WERI-Rb-1 (cell line): Measurements from ENCODE around the gene RALB.

Experiments used
- DNase-seq: peaks from one replicate; pipeline ENCODE4 v3.0.0-alpha.2; 2020
- H3K27ac ChIP-seq: fragments of 250-450 bp; sonication (Bioruptor Pico); 2 replicates; pipeline ENCODE4 v1.5.1; 2020; ENCODE audit warnings: mild to moderate bottlenecking, moderate library complexity
- H3K27me3 ChIP-seq: fragments of 250-450 bp; sonication (Bioruptor Pico); 2 replicates; pipeline ENCODE4 v1.5.1; 2021; ENCODE audit warnings: mild to moderate bottlenecking, low read depth, moderate library complexity; ENCODE audit not compliant: insufficient read depth, severe bottlenecking
- H3K36me3 ChIP-seq: fragments of 250-450 bp; sonication (Bioruptor Pico); 2 replicates; pipeline ENCODE4 v1.5.1; 2020; ENCODE audit warnings: mild to moderate bottlenecking, moderate library complexity
- H3K4me3 ChIP-seq: 2 replicates; pipeline ENCODE4 v1.5.1; 2011; ENCODE audit warnings: low read depth, mild to moderate bottlenecking, control low read depth, low read length
- H3K9me3 ChIP-seq: fragments of 250-450 bp; sonication (Bioruptor Pico); 2 replicates; pipeline ENCODE4 v1.5.1; 2021; ENCODE audit warnings: mild to moderate bottlenecking, moderate library complexity; ENCODE audit not compliant: severe bottlenecking
- CTCF ChIP-seq: IDR thresholded peaks from 2 replicates; pipeline ENCODE4 v1.5.1; 2011; ENCODE audit warnings: low read depth, mild to moderate bottlenecking, control low read depth, inconsistent platforms, low read length

RALB gene

GRCh38 chr2:120206022-120206581 is 46.5 kb upstream of the RALB start:
- H3K4me3 ChIP-seq: no peak overlapping the region
- H3K27me3 ChIP-seq: no peaks in the 10 kb centered on the region
- H3K36me3 ChIP-seq: no peaks in the 10 kb centered on the region
- peak; percentile 59 for DNase-seq
- no peak overlapping the region for H3K27ac ChIP-seq
- TF ChIP-seq CTCF: peak; percentile 95
- no peaks in the 10 kb centered on the region for H3K9me3 ChIP-seq

GRCh38 chr2:120208381-120209353 is 44.0 kb upstream of the RALB start:
- Histone ChIP-seq H3K9me3 (no peaks in the 10 kb centered on the region), H3K27me3 (no peaks in the 10 kb centered on the region), H3K36me3 (no peaks in the 10 kb centered on the region), H3K27ac (no peak overlapping the region), H3K4me3 (no peak overlapping the region)
- no peak for DNase-seq
- no peak for TF ChIP-seq CTCF

- TF ChIP-seq CTCF: no peak
- H3K27ac ChIP-seq: no peak overlapping the region
- no peaks in the 10 kb centered on the region for H3K9me3 ChIP-seq
- H3K27me3 ChIP-seq: no peaks in the 10 kb centered on the region
- H3K4me3 ChIP-seq: no peak overlapping the region
- no peak for DNase-seq
- no peaks in the 10 kb centered on the region for H3K36me3 ChIP-seq
Measured at GRCh38 chr2:120209427-120210269, 43.0 kb upstream of the RALB start.

- Histone ChIP-seq H3K27me3 (no peaks in the 10 kb centered on the region), H3K27ac (no peak overlapping the region), H3K4me3 (no peak overlapping the region), H3K9me3 (no peaks in the 10 kb centered on the region), H3K36me3 (no peaks in the 10 kb centered on the region)
- DNase-seq: no peak
- no peak for TF ChIP-seq CTCF
Measured at GRCh38 chr2:120210270-120210693, 42.4 kb upstream of the RALB start.

- H3K36me3 ChIP-seq: peaks cover 4% of the 10 kb centered on the region; the same call in 1 of the 2 replicates
- TF ChIP-seq CTCF: no peak
Measured at GRCh38 chr2:120218181-120218580, 34.5 kb upstream of the RALB start.

More at GRCh38 chr2:120218181-120218580, 34.5 kb upstream of the RALB start:
- Histone ChIP-seq H3K4me3 (no peak overlapping the region), H3K27ac (no peak overlapping the region), H3K27me3 (no peaks in the 10 kb centered on the region), H3K9me3 (peaks cover 4% of the 10 kb centered on the region)
- no peak for DNase-seq
